SU-DHL-6 (cell line): ENCODE measurements around the gene ABTB2.

Experiments used
- H2AFZ ChIP-seq: fragments of 200-600 bp; sonication (generic); 2 replicates; pipeline ENCODE4 v1.6.1; 2014; ENCODE audit warnings: low read depth, mild to moderate bottlenecking, moderate library complexity, mixed read lengths, antibody characterized with exemption, low read length; ENCODE audit not compliant: severe bottlenecking
- H3F3A ChIP-seq: fragments of 200-600 bp; shearing (Covaris generic); 2 replicates; pipeline ENCODE4 v1.6.0; 2016; ENCODE audit warnings: antibody characterized with exemption, mild to moderate bottlenecking; ENCODE audit not compliant: insufficient read depth
- H3K27ac ChIP-seq: fragments of 200-600 bp; sonication (generic); 2 replicates; pipeline ENCODE4 v1.5.1; 2016; ENCODE audit warnings: low read depth, mild to moderate bottlenecking, low read length, moderate library complexity, mixed read lengths
- H3K27me3 ChIP-seq: fragments of 200-600 bp; sonication (generic), shearing (Covaris generic); 2 replicates; pipeline ENCODE4 v1.6.0; 2014; ENCODE audit warnings: mild to moderate bottlenecking, low read length
- H3K36me3 ChIP-seq: fragments of 200-600 bp; sonication (generic); 2 replicates; pipeline ENCODE4 v1.6.1; 2014; ENCODE audit warnings: mild to moderate bottlenecking, low read length, mixed read lengths
- H3K4me2 ChIP-seq: fragments of 300-600, 200-600 bp; shearing (Covaris generic), sonication (generic); 2 replicates; pipeline ENCODE4 v1.6.0; 2014; ENCODE audit warnings: low read length, low read depth, mild to moderate bottlenecking; ENCODE audit not compliant: poor library complexity, severe bottlenecking
- H3K4me3 ChIP-seq: fragments of 200-600 bp; sonication (generic); 2 replicates; pipeline ENCODE4 v1.5.1; 2014; ENCODE audit warnings: antibody characterized with exemption, low read length, mild to moderate bottlenecking, mixed read lengths; ENCODE audit not compliant: insufficient read depth, poor library complexity, severe bottlenecking
- H3K79me2 ChIP-seq: fragments of 200-600 bp; sonication (generic); 2 replicates; pipeline ENCODE4 v1.6.1; 2014; ENCODE audit warnings: mild to moderate bottlenecking, low read length, moderate library complexity; ENCODE audit not compliant: insufficient read depth
- H3K9ac ChIP-seq: fragments of 200-600 bp; sonication (generic); 2 replicates; pipeline ENCODE4 v1.7.0; 2014; ENCODE audit warnings: mild to moderate bottlenecking, low read length
- H3K9me2 ChIP-seq: fragments of 200-600 bp; sonication (generic); replicated peaks from 2 replicates; pipeline ENCODE4 v1.6.1; 2014; ENCODE audit warnings: low read length; ENCODE audit not compliant: insufficient read depth
- H3K9me3 ChIP-seq: fragments of 200-600 bp; sonication (generic); 2 replicates; pipeline ENCODE4 v1.6.1; 2014; ENCODE audit warnings: low read length, mixed read lengths; ENCODE audit not compliant: insufficient read depth
- H4K20me1 ChIP-seq: fragments of 200-600 bp; sonication (generic); 2 replicates; pipeline ENCODE4 v1.6.1; 2014; ENCODE audit warnings: low read depth, mild to moderate bottlenecking, antibody characterized with exemption, low read length, moderate library complexity, mixed read lengths
- CTCF ChIP-seq: fragments of 200-600 bp; sonication (generic); IDR thresholded peaks from one replicate; pipeline ENCODE4 v1.5.1; 2017; ENCODE audit warnings: antibody characterized with exemption, mild to moderate bottlenecking, low read length, moderate library complexity; ENCODE audit not compliant: insufficient read depth, poor library complexity, severe bottlenecking
- EZH2phosphoT487 ChIP-seq: fragments of 200-600 bp; sonication (generic), shearing (Covaris generic); conservative IDR thresholded peaks from 2 replicates; pipeline ENCODE4 v1.6.1; 2018; ENCODE audit warnings: mild to moderate bottlenecking, antibody characterized with exemption, low read length, moderate library complexity, mixed read lengths

ABTB2 gene

GRCh38 chr11:34238966-34239365 lies 118.8 kb downstream of the ABTB2 start:
- no peak overlapping the region for H3K4me3 ChIP-seq
- H3K9me2 ChIP-seq = no peaks in the 10 kb centered on the region
- H3K9me3 ChIP-seq = no peaks in the 10 kb centered on the region
- no peaks in the 10 kb centered on the region for H3F3A ChIP-seq
- H2AFZ ChIP-seq = no peak overlapping the region
- no peaks in the 10 kb centered on the region for H3K27me3 ChIP-seq
- H3K9ac ChIP-seq = no peak overlapping the region
- H3K36me3 ChIP-seq = no peaks in the 10 kb centered on the region
- H3K27ac ChIP-seq = no peak overlapping the region
- no peak for TF ChIP-seq EZH2phosphoT487
- TF ChIP-seq CTCF = no peak
- H3K4me2 ChIP-seq = no peak overlapping the region
- no peaks in the 10 kb centered on the region for H4K20me1 ChIP-seq
- no peaks in the 10 kb centered on the region for H3K79me2 ChIP-seq

- H3K9ac ChIP-seq = no peak overlapping the region
- no peaks in the 10 kb centered on the region for H3K79me2 ChIP-seq
- H3K4me3 ChIP-seq = no peak overlapping the region
- H3K9me3 ChIP-seq = no peaks in the 10 kb centered on the region
- H4K20me1 ChIP-seq = no peaks in the 10 kb centered on the region
- H3K4me2 ChIP-seq = no peak overlapping the region
- TF ChIP-seq EZH2phosphoT487 (no peak), CTCF (no peak)
- no peaks in the 10 kb centered on the region for H3K27me3 ChIP-seq
- H3F3A ChIP-seq = no peaks in the 10 kb centered on the region
- H3K36me3 ChIP-seq = no peaks in the 10 kb centered on the region
- no peaks in the 10 kb centered on the region for H3K9me2 ChIP-seq
- no peak overlapping the region for H3K27ac ChIP-seq
- H2AFZ ChIP-seq = no peak overlapping the region
These were observed 119.3 kb downstream of the ABTB2 start for GRCh38 chr11:34238533-34238932.

GRCh38 chr11:34236572-34236971 lies 121.2 kb downstream of the ABTB2 start:
- H3K9me3 ChIP-seq = no peaks in the 10 kb centered on the region

More at GRCh38 chr11:34236572-34236971, 121.2 kb downstream of the ABTB2 start:
- no peak overlapping the region for H3K9ac ChIP-seq
- H3F3A ChIP-seq = no peaks in the 10 kb centered on the region
- no peaks in the 10 kb centered on the region for H3K36me3 ChIP-seq
- no peaks in the 10 kb centered on the region for H3K9me2 ChIP-seq
- no peak overlapping the region for H2AFZ ChIP-seq
- H3K27ac ChIP-seq = no peak overlapping the region
- no peaks in the 10 kb centered on the region for H3K27me3 ChIP-seq
- no peak overlapping the region for H3K4me3 ChIP-seq
- TF ChIP-seq CTCF (no peak), EZH2phosphoT487 (no peak)
- H3K4me2 ChIP-seq = no peak overlapping the region
- H4K20me1 ChIP-seq = no peaks in the 10 kb centered on the region
- no peaks in the 10 kb centered on the region for H3K79me2 ChIP-seq
